ENCODE measurements around the gene PAPSS2. TPM values are rescaled to one million over a fixed set of nuclear protein-coding genes. Genes with fewer than 3 reads are reported as not detected.
A peak's percentile ranks its signal among the peaks of the same experiment; 100 is the strongest.

PAPSS2 gene
- total RNA-seq, 8 experiments from 2014 or later = 0.75 to 60.6 (median 7.3) TPM

GRCh38 chr10:87767253-87767652 lies 107.6 kb downstream of the PAPSS2 start:
- Histone ChIP-seq H3K4me1 (replicated peaks in 1 of 2) (no peaks in the 10 kb centered on the region), H3K27ac (no peak overlapping the region), H3K4me3 (no peak overlapping the region)
- in situ Hi-C loops (cut with MboI; ENCODE audit: low pct_unique_long_range_greater_than_20kb in 2 of 9, low sequenced_read_pairs in 9 of 9, unreplicated experiment in 9 of 9) = no loop called here
- 85 to 100% (median 97%) methylated on average over 1 to 4 of the region's 5 CpGs; no CpG with 5 or more reads in 1 of the 10 experiments for WGBS, 10 experiments
- no peak for ATAC-seq (replicated peaks in 6 of 8)

DNA sequence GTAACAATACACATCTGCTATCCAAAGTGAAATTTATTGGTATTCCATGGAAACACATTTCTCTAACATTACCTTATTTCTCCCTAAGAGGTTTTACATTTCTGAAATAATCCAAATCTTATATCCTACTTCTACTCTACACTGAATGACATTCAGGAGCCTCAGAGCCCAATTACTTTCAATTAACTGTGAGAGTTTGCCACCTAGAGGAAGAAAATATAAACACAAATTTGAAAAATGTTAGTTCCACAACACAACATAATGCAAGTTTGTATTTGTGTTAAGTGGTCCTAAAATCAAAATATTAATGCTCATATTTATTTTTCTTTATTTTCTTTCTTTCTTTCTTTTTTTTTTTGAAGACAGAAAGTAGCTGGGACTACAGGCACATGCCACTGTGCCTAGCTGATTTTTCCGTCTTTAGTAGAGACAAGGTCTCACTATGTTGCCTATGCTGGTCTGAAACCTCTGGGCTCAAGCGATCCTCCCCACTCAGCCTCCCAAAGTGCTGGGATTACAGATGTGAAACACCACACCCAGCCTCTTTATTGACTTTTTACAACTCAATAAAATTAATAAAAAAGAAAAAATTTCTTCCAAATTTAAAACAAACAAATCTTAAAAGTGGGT lies 112.3 kb downstream of the PAPSS2 start:
- H3K4me3 ChIP-seq = no peak overlapping the region
- 62 to 100% (median 100%) methylated on average over 2 of the region's 2 CpGs; no CpG with 5 or more reads in 1 of the 10 experiments for WGBS, 10 experiments
- no peak overlapping the region for H3K27ac ChIP-seq
- in situ Hi-C loops (cut with MboI; ENCODE audit: low pct_unique_long_range_greater_than_20kb in 2 of 9, low sequenced_read_pairs in 9 of 9, unreplicated experiment in 9 of 9) = no loop called here
- ATAC-seq (replicated peaks in 6 of 8) = peak in 4 of 8 experiments; percentile 20 to 67 (median 64)
- no peaks in the 10 kb centered on the region for H3K4me1 ChIP-seq (replicated peaks in 1 of 2)

GRCh38 chr10:87775766-87776165 lies 116.1 kb downstream of the PAPSS2 start:
- no peak overlapping the region for H3K4me3 ChIP-seq
- WGBS, 10 experiments = 39 to 100% (median 94%) methylated on average over 1 to 4 of the region's 4 CpGs
- H3K4me1 ChIP-seq (replicated peaks in 1 of 2) = no peaks in the 10 kb centered on the region
- no peak overlapping the region for H3K27ac ChIP-seq
- no peak for ATAC-seq (replicated peaks in 6 of 8)
- in situ Hi-C loops (cut with MboI; ENCODE audit: low pct_unique_long_range_greater_than_20kb in 2 of 9, low sequenced_read_pairs in 9 of 9, unreplicated experiment in 9 of 9) = no loop called here

GRCh38 chr10:87776328-87776727 lies 116.7 kb downstream of the PAPSS2 start:
- no peaks in the 10 kb centered on the region for H3K4me1 ChIP-seq (replicated peaks in 1 of 2)
- H3K4me3 ChIP-seq = no peak overlapping the region
- no peak for ATAC-seq (replicated peaks in 6 of 8)
- in situ Hi-C loops (cut with MboI; ENCODE audit: low pct_unique_long_range_greater_than_20kb in 2 of 9, low sequenced_read_pairs in 9 of 9, unreplicated experiment in 9 of 9) = no loop called here
- 90 to 100% (median 100%) methylated on average over 1 to 6 of the region's 6 CpGs; no CpG with 5 or more reads in 1 of the 10 experiments for WGBS, 10 experiments
- no peak overlapping the region for H3K27ac ChIP-seq

DNA sequence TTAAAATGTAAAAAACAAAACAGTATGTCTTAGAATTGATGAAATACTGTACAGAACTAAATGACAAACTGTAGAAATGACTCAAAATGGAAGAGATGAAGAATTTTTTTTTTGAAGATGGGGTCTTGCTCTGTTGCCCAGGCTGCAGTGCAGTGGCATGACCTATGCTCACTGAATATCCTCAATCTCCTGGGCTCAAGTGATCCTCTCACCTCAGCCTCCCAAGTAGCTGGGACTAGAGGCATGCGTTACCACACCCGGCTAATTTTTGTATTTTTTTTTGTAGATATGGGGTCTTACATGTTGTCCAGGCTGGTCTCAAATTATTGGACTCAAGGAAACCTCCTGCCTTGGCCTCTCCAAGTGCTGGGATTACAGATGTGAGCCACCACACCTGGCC lies 121.9 kb downstream of the PAPSS2 start:
- no peak for ATAC-seq (replicated peaks in 6 of 8)
- Histone ChIP-seq H3K4me1 (replicated peaks in 1 of 2) (no peaks in the 10 kb centered on the region), H3K27ac (no peak overlapping the region), H3K4me3 (no peak overlapping the region)
- in situ Hi-C loops (cut with MboI; ENCODE audit: low pct_unique_long_range_greater_than_20kb in 2 of 9, low sequenced_read_pairs in 9 of 9, unreplicated experiment in 9 of 9) = no loop called here
- 90 to 100% (median 100%) methylated on average over 1 to 2 of the region's 2 CpGs; no CpG with 5 or more reads in 2 of the 10 experiments for WGBS, 10 experiments

DNA sequence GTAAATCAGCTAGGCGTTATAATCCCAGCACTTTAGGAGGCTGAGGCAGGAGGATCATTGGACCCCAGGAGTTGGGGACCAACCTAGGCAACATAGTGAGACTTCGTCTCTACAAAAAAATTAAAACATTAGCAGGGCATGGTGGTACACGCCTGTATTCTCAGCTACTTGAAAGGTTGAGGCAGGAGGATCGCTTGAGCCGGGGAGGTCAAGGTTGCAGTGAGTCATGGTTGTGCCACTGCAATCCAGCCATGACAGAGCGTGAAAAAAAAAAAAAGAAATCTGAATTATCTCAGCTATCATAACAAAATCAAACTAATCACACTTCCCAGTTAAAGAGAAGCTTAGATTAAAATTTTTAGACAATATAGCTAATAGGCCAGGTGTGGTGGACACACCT lies 123.0 kb downstream of the PAPSS2 start:
- Histone ChIP-seq H3K27ac (no peak overlapping the region), H3K4me3 (no peak overlapping the region), H3K4me1 (replicated peaks in 1 of 2) (no peaks in the 10 kb centered on the region)
- ATAC-seq (replicated peaks in 6 of 8) = peak in 1 of 8 experiments; percentile 52
- in situ Hi-C loops (cut with MboI; ENCODE audit: low pct_unique_long_range_greater_than_20kb in 2 of 9, low sequenced_read_pairs in 9 of 9, unreplicated experiment in 9 of 9) = no loop called here
- 87 to 100% (median 93%) methylated on average over 2 to 6 of the region's 6 CpGs for WGBS, 10 experiments

DNA sequence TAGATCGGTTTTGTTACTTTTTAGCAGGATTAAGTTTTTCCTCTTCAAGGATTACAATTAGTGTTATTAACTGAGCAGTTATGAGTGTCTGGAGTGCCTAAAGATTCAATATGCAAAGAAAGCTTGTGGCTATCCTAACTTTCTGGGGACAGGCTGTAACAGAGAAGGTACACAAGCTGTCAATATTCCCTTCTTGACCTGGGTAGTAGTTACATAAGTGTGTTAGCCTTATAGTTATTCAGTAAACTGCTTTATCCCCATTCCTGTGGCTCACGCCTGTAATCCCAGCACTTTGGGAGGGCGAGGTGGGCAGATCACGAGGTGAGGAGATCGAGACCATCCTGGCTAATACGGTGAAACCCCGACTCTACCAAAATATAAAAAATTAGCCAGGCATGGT lies 126.7 kb downstream of the PAPSS2 start:
- no peak overlapping the region for H3K4me3 ChIP-seq
- ATAC-seq (replicated peaks in 6 of 8) = no peak
- no peaks in the 10 kb centered on the region for H3K4me1 ChIP-seq (replicated peaks in 1 of 2)
- in situ Hi-C loops (cut with MboI; ENCODE audit: low pct_unique_long_range_greater_than_20kb in 2 of 9, low sequenced_read_pairs in 9 of 9, unreplicated experiment in 9 of 9) = no loop called here
- 80 to 100% (median 94%) methylated on average over 1 to 7 of the region's 7 CpGs; no CpG with 5 or more reads in 2 of the 10 experiments for WGBS, 10 experiments
- H3K27ac ChIP-seq = no peak overlapping the region

GRCh38 chr10:87790185-87790584 lies 130.5 kb downstream of the PAPSS2 start:
- no peak overlapping the region for H3K4me3 ChIP-seq
- 59 to 100% (median 82%) methylated on average over 2 to 3 of the region's 3 CpGs for WGBS, 10 experiments
- ATAC-seq (replicated peaks in 6 of 8) = no peak
- no peak overlapping the region for H3K27ac ChIP-seq
- H3K4me1 ChIP-seq (replicated peaks in 1 of 2) = no peaks in the 10 kb centered on the region
- in situ Hi-C loops (cut with MboI; ENCODE audit: low pct_unique_long_range_greater_than_20kb in 2 of 9, low sequenced_read_pairs in 9 of 9, unreplicated experiment in 9 of 9) = no loop called here

- Histone ChIP-seq H3K27ac (no peak overlapping the region), H3K4me1 (replicated peaks in 1 of 2) (no peaks in the 10 kb centered on the region), H3K4me3 (no peak overlapping the region)
- whole genome bisulfite sequencing, 10 experiments = 33 to 100% (median 79%) methylated on average over 2 to 3 of the region's 3 CpGs; no CpG with 5 or more reads in 1 of the 10 experiments
- no peak for ATAC-seq (replicated peaks in 6 of 8)
- in situ Hi-C loops (cut with MboI; ENCODE audit: low pct_unique_long_range_greater_than_20kb in 2 of 9, low sequenced_read_pairs in 9 of 9, unreplicated experiment in 9 of 9) = no loop called here
Observed at GRCh38 chr10:87794285-87794684, 134.6 kb downstream of the PAPSS2 start.

Other genes with a start within 250 kb of the PAPSS2 start
- 10 to 100 TPM; 19.7 to 29.0 (median 25.1) TPM for gene MINPP1, start 155.0 kb upstream of the PAPSS2 start, total RNA-seq
- gene ATAD1, start 158.3 kb downstream of the PAPSS2 start, total RNA-seq = 10 to 100 TPM; 43.3 to 79.3 (median 62.7) TPM
- 1 to 10 TPM; 1.3 to 3.0 (median 2.3) TPM for gene KLLN, start 203.7 kb downstream of the PAPSS2 start, total RNA-seq
- gene PTEN, start 203.7 kb downstream of the PAPSS2 start, total RNA-seq = 100 to 1,000 TPM in 1 of 8 experiments, 10 to 100 TPM in 7; 33.5 to 103 (median 60.9) TPM